ENCODE data around the gene SEMA5B.

GRCh38 chr3:122890077-122890719 is 137.4 kb downstream of the SEMA5B start:
- no peak for TF ChIP-seq CTCF (conservative IDR thresholded peaks at IDR 0.05)
- no peak for TF ChIP-seq EZH2 (IDR thresholded peaks at IDR 0.05; ENCODE audit: low read depth)

All from PC-9 (cell line).